Uterus (tissue), 4 donors: Measurements from ENCODE around the gene SLC39A11. TPM values are rescaled to one million over a fixed set of nuclear protein-coding genes. Genes with fewer than 3 reads are reported as not detected.

Experiments used
- DNase-seq, 2 donors: peaks; one replicate each; pipeline ENCODE4 v3.0.0-alpha.2; 2019 to 2020
- H3K27ac ChIP-seq, 2 donors: fragments of 200-600 bp; sonication (generic); 1 replicate in 1 of 2; 2 replicates in 1 of 2; pipeline ENCODE4 v1.5.1; 2016 to 2018
- H3K27me3 ChIP-seq, 2 donors: fragments of 200-600 bp; sonication (generic); one replicate each; pipeline ENCODE4 v1.5.1; 2018 to 2019; ENCODE audit warnings: control low read depth in 1 of 2
- H3K36me3 ChIP-seq, 2 donors: fragments of 200-600 bp; sonication (generic); one replicate each; pipeline ENCODE4 v1.5.1; 2019; ENCODE audit warnings: control low read depth in 1 of 2
- H3K4me1 ChIP-seq, 2 donors: fragments of 200-600 bp; sonication (generic); one replicate each; pipeline ENCODE4 v1.5.1; 2018 to 2019; ENCODE audit warnings: control low read depth in 1 of 2
- H3K4me3 ChIP-seq, 2 donors: fragments of 200-600 bp; sonication (generic); 1 replicate in 1 of 2; 2 replicates in 1 of 2; pipeline ENCODE4 v1.5.1; 2018 to 2019; ENCODE audit warnings: mild to moderate bottlenecking in 1 of 2
- H3K9me3 ChIP-seq, 2 donors: fragments of 200-600 bp; sonication (generic); one replicate each; pipeline ENCODE4 v1.5.1; 2019; ENCODE audit warnings: control low read depth in 1 of 2
- CTCF ChIP-seq, 4 experiments: fragments of 200-600 bp in 2 of 4; fragments of 450-650 bp in 2 of 4; sonication (generic) in 2 of 4; IDR thresholded peaks; one replicate each; pipeline ENCODE4 v1.5.1; 2016 to 2019; ENCODE audit warnings: antibody characterized with exemption in 4 of 4, mild to moderate bottlenecking in 2 of 4, moderate library complexity in 1 of 4
- POLR2A ChIP-seq, 2 donors: fragments of 450-650 bp; IDR thresholded peaks; one replicate each; pipeline ENCODE4 v1.6.1; 2016; ENCODE audit warnings: antibody characterized with exemption in 2 of 2, mild to moderate bottlenecking in 1 of 2, moderate library complexity in 1 of 2
- intact Hi-C: fragments of 100-400 bp; cut with DNase I; formaldehyde crosslinking; loops from one replicate; pipeline ENCODE4 v1.15.1; 2023; ENCODE audit warnings: low total_unique reads
- total RNA-seq, 4 donors: library from RNA; depleted of rRNA in 3 of 4; stranded (reverse); fragments of >200 nt in 3 of 4; gene quantifications; one replicate each; pipeline versions ENCODE4 v1.1.0 to v1.2.4, GENCODE V29; 2014 to 2023
- donor health status: DM: yes; HTN: yes; CAD: no.

SLC39A11 gene
- total RNA-seq, 4 donors from 2014 or later: 5.4 to 56.2 (median 21.0) TPM

GRCh38 chr17:72684405-72685020, 408.0 kb downstream of the SLC39A11 start:
- no peak for DNase-seq
- Histone ChIP-seq H3K27ac (no peak overlapping the region), H3K4me1 (no peaks in the 10 kb centered on the region)

GRCh38 chr17:72683506-72684404, 408.7 kb downstream of the SLC39A11 start:
- no peaks in the 10 kb centered on the region for H3K36me3 ChIP-seq
- no peak overlapping the region for H3K27ac ChIP-seq
- H3K4me1 ChIP-seq: no peaks in the 10 kb centered on the region
- intact Hi-C loops: no loop called here
- DNase-seq: no peak
- H3K9me3 ChIP-seq: no peaks in the 10 kb centered on the region
- no peak overlapping the region for H3K4me3 ChIP-seq
- no peak for TF ChIP-seq CTCF (IDR thresholded peaks at IDR 0.05)
- TF ChIP-seq POLR2A (IDR thresholded peaks at IDR 0.05): no peak
- no peaks in the 10 kb centered on the region for H3K27me3 ChIP-seq

More at GRCh38 chr17:72684405-72685020, 408.0 kb downstream of the SLC39A11 start:
- Histone ChIP-seq H3K9me3 (no peaks in the 10 kb centered on the region), H3K36me3 (no peaks in the 10 kb centered on the region), H3K4me3 (no peak overlapping the region), H3K27me3 (no peaks in the 10 kb centered on the region)
- TF ChIP-seq POLR2A (IDR thresholded peaks at IDR 0.05) (no peak), CTCF (IDR thresholded peaks at IDR 0.05) (no peak)
- intact Hi-C loops: no loop called here

- no peaks in the 10 kb centered on the region for H3K27me3 ChIP-seq
- H3K4me1 ChIP-seq: no peaks in the 10 kb centered on the region
- no peak overlapping the region for H3K27ac ChIP-seq
- no peaks in the 10 kb centered on the region for H3K9me3 ChIP-seq
- no peak for DNase-seq
- no peak overlapping the region for H3K4me3 ChIP-seq
- intact Hi-C loops: no loop called here
- H3K36me3 ChIP-seq: no peaks in the 10 kb centered on the region
- no peak for TF ChIP-seq POLR2A (IDR thresholded peaks at IDR 0.05)
- TF ChIP-seq CTCF (IDR thresholded peaks at IDR 0.05): no peak
Measured at GRCh38 chr17:72682605-72683004, 409.9 kb downstream of the SLC39A11 start.

- intact Hi-C loops: no loop called here
- no peaks in the 10 kb centered on the region for H3K27me3 ChIP-seq
- TF ChIP-seq CTCF (IDR thresholded peaks at IDR 0.05) (no peak), POLR2A (IDR thresholded peaks at IDR 0.05) (no peak)
- no peak overlapping the region for H3K4me3 ChIP-seq
- no peaks in the 10 kb centered on the region for H3K36me3 ChIP-seq
- DNase-seq: no peak
- no peak overlapping the region for H3K27ac ChIP-seq
- H3K4me1 ChIP-seq: no peaks in the 10 kb centered on the region
- H3K9me3 ChIP-seq: no peaks in the 10 kb centered on the region
Measured at GRCh38 chr17:72681844-72682243, 410.6 kb downstream of the SLC39A11 start.
